Right forelimb (tissue), 1 donor: ENCODE results near the gene FHAD1.

Experiments
- DNase-seq: peaks from one replicate; pipeline ENCODE4 v3.0.0-alpha.2; 2018

The FHAD1 gene

DNA sequence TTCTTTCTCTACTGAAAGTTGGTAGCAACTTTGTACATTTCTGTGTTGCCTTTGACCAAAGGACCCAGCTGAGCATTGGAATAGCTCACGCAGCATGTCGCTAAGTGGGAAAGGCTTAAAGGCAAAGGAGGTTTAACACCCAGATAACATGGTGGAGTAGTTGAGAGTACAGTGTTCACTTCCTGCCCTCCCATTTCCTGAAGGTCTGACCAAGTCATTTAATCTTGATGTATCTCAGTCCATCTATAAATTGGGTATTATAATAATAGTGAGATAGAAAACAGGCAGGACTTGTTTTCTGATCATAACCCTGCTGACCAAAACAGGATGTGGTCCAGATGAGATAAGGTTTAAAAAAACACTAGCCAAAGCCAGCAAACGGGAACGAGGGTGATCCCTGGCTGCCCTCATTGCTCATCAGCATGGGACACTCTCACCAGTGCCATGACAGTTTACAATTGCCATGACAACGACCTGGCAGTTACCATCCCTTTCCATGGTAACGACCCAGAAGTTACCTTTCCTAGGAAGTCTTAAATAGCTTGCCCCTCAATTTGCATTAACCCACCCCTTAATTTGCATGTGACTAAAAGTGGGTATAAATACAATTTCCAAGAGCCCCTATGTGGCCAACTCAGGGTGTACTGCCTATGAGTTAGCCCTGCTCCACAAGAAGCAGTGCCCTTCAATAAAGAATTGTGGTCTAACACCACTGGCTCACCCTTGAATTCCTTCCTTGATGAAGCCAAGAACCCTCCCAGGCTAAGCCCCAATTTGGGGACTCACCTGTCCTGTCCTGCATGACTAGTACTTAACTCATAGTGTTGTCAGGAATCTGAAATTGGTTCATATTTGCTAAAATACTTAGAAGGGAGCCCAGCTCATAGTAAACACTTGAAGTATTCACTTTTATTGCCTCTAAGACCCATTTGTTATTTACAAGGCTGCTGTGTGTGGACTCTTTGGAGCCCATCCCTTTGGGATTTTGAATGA lies 28.4 kb upstream of the FHAD1 start:
- no peak for DNase-seq

DNA sequence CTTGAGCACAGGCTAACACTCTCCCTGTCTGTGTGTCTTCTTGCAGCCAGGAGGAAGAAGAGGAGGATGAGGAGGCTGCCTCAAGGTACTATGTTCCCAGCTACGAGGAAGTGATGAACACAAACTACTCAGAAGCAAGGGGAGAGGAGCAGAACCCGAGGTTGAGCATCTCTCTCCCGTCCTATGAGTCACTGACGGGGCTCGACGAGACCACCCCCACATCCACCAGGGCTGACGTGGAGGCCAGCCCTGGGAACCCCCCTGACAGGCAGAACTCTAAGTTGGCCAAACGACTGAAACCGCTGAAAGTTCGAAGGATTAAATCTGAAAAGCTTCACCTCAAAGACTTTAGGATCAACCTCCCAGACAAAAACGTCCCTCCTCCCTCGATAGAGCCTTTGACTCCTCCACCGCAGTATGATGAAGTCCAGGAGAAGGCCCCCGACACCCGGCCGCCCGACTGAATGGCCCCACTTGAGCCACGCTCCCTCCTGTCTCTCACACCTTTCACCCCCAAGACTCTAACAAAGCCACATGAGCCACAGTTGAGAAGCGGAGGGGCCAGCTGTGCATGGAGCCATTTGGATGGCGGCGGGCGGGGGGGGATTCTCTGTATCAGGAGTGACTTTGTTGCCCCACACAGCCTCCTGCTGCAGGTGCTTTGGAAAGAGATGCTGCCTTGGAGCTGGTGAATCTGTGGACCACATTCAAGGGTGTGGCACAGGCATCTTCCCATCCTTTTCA lies 27.6 kb upstream of the FHAD1 start:
- no peak for DNase-seq

DNA sequence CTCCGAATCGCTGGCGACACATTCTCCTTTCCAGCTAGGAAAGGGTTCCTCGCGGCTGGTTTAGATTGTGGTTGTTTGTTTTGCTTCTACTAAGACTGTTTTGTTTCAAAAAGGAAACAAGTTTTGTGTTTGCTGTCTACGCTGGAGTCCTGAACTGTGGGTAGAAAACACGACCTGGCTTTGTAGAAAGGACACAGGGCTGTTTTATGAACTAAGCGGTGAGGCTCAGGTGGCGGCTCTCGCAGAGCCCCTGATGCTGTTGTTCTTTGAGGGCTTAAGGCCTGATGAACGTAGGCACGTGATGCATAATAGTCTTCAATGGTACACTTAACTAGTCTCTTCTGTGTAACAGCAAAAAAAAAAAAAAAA lies 27.0 kb upstream of the FHAD1 start:
- no peak for DNase-seq

DNA sequence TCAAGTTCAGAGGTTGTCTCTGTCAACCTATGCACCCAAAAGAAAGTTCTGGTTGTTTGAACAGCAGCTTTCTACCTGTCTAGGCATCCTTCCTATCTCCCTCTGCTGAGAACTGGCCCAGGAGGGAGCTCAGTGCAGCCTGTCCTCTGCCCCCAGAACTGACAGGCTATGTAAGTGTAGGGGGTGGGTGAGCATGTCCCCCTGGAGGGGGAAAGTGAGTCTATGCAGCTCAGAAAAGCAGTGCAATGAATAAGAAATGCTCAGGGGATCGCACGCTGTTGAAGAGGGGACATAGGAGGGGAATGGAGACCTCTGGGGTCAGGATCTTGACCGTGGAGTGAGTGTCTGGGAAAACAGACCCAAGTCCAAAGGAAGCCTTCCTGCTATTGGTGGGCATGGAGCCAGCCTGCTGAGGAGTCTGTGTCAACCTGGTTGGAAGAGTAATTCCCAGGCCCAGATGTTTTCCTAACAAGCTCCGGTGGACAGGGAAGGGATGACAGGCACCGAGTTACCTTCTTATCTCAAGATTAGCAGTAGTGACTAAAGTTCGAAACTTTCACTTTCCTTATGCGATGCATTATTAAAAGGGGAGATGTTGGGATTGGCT lies 26.1 kb upstream of the FHAD1 start:
- DNase-seq, result no peak

DNA sequence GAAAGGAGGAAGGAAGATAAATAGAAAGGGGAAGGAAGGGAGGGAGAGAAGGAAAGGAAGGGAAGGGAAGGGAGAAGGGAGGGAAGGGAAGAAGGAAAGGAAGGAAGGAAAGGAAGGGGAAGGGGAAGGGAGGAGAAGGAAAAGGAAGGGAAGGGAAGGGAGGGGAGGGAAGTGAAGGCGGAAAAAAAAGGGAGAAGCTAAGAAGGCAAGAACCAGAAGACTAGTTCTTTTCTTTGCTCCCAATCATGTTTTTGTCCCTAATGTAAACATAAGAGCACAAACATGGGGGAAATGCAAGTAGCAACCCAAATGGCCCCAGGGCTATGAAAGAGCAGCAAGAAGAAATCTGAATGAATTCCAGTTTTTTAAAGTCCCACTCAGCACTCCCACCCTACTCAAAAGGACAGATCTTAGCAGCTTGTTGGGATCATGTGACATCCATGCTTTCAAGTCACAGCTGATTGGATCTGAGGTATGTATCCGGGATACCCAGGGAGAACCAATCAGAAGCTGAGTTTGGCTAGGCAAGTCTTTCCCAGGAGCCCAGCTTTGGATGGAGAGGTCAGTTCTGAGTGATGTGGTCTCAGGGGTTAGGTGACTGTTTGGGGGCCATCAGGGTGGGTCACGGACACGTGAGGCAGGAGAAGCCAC lies 24.2 kb upstream of the FHAD1 start:
- no peak for DNase-seq

DNA sequence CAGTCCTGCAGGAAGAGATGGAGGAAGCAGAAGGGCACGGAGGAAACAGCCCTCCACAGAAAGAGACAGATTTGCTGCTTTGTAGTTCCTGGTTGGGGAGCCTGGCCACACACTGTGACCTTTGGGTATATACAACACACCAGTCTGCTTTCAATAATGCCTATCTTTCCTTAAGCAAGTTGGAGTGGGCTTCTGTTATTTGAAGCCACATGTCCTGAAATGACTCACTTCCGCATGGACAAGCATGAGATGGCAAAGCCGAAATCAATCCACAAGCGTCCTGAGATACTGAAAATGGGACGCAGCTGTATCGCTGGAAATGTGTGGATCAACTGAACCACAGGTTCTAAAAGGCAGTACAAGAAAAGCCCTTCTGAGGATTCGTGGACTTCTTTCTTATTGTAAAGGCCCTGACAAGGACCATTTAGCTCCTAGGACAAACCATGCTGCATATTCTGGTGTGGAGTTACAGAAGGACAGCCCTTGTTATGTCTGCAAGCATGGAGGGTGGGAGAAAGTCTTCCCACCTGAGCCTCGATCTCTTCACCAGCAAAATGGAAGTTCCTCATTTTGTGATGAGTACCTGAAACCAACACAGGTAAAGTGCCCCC lies 22.7 kb upstream of the FHAD1 start:
- DNase-seq, result no peak

DNA sequence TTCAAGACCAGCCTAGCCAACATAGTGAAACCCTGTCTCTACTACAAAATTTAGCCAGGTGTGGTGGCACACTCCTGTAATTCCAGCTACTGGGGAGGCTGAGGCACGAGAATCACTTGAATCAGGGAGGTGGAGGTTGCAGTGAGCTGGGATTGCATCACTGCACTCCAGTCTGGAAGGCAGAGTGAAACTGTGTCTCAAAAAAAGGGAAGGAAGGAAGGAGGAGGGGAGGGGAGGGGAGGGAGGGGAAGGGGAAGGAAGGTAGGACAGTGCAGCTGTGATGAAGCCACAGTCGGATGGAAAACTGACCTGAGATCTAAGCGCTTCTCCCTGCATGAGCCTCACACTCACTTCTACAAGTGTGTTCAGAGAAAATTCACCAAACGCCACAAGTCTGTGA lies 22.0 kb upstream of the FHAD1 start:
- DNase-seq, result no peak

DNA sequence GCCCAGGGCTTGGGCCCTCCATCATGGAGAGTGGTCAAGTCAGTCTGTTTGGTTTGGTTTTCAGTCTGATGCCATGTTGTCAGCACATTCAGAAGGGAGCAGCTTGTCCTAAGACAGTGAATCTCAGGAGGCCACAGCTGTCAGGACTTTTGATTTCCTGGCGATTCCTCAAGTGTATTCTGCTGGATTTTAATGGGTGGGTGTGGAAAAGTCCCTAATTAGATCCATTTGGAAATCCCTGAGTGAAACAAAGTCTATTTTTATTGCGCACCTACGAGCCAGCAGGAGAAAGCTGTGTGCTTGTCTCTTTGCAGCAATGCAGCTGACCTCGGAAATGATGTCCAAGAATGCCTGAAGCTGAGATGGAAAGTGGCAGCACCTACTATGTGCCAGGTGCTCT lies 21.6 kb upstream of the FHAD1 start:
- DNase-seq, result no peak

DNA sequence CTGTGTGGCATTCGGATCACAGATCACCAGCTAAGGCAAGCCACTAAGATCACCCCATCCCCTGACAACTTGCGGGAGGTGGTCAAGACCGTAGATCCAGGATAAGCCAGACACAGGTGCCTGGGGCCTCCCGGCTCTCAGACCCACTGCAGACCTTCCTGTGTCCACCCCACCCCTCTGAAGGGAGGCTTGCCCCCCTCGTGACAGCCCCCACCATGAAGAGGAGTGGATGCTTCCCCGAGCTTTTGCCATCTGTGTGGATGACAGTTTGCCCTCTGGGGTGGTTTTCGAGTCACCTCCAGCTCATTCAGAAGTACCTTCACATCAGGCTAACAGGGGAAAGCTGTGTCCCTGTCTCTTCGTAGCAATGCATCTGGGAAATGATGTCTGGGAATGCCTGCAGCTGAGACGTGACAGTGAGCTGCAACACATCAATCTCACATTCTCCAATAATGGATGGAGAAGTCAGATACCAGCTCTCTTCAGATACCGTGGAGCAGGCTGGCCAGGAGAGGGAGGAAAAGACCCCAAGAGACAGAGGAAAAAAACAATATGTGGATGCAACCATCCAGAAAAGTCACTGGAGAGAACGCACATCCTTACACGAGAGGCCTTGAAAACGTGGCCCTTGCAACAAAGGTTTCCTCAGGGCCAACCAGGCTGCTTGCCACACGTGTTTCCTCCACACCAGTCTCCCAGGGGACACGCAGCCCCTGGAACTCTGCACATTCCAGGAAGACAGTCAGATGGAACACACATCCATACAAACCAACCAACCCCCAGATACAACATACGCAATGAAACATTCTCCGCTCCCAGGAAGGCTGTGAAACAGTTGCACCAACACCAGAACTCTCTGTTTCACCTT lies 20.4 kb upstream of the FHAD1 start:
- no peak for DNase-seq

DNA sequence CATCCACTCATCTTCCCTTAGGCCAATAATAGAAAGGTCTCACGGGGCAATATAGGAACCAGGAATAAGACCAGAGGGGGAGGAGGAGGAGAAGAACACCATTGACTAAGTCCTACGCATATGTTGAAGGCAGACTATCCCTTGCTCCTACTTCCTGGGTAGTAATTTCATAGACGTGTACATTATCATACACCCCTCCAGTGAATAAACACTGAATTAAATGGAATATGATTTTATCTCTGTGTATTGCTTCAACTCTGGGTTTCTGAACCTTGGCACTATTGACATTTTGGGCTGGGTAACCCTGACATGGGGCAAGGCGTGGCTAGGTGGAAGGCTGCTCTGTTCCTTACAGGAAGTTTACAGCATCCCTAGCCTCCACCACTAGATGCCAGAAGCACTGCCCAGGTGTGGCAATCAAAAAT lies 17.3 kb upstream of the FHAD1 start:
- DNase-seq, result no peak

DNA sequence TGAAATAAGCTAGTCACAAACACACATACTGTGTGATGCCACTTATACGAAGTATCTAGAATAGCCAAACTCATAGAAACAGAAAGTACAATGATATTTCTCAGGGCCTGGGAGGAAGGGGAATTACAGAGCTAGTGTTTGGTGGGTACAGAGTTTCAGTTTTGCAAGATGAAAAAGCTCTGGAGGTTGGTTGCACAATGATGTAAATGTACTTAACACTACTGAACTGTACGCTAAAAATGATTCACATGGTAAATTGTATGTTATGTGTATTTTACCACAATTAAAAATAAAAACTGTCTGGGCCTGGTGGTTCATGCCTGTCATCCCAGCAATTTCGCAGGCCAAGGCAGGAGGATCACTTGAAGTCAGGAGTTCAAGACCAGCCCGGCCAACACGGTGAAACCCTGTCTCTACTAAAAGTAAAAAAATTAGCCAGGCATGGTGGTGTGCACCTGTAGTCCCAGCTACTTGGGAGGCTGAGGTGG lies 15.3 kb upstream of the FHAD1 start:
- DNase-seq, result no peak

DNA sequence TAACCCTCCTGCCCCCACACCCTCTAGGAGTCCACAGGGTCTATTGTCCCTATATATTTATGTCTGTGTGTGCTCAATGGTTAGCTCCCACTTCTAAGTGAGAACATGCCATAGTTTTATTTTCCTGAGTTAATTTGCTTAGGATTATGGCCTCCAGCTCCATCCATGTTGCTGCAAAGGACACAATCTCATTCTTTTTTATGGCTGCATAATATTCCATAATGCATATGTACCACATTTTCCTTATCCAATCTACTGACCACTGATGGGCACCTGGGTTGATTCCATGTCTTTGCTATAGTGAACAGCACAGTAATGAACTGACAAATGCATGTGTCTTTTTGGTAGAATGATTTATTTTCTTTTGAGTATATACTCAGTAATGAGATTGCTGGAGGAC lies 13.3 kb upstream of the FHAD1 start:
- DNase-seq, result no peak

DNA sequence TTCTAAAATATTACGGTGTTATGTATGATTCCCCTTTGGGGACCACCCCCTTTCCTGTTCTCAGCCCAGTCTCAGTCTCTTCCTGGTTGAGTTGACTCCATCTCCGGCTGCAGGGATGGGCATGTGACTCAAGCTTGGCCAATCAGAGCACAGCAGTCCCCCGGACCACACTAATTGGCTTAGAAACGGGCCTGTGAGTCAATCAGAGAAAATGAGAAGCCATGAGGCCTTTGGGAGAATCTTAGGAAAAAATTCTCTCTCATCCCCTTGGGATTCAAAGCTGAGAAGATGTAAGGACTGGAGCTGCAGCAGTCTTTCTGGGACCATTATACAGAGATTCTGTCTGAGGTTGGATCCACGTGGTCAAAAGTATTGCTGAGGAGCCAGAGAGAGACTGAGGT lies 10.7 kb upstream of the FHAD1 start:
- no peak for DNase-seq

DNA sequence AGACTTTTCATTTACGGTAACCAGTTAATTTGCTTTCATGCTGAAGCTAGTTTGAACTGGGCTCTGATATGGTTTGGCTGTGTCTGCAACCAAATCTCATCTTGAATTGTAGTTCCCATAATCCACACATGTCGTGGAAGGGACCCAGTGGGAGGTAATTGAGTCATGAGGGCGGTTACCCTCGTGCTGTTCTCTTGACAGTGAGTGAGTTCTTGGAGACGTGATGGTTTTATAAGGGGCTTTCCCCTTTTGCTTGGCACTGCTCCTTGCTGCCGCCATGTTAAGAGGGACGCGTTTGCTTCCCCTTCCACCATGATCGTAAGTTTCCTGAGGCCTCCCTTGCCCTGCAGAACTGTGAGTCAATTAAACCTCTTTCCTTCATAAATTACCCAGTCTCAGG lies 10.3 kb upstream of the FHAD1 start:
- DNase-seq, result no peak

DNA sequence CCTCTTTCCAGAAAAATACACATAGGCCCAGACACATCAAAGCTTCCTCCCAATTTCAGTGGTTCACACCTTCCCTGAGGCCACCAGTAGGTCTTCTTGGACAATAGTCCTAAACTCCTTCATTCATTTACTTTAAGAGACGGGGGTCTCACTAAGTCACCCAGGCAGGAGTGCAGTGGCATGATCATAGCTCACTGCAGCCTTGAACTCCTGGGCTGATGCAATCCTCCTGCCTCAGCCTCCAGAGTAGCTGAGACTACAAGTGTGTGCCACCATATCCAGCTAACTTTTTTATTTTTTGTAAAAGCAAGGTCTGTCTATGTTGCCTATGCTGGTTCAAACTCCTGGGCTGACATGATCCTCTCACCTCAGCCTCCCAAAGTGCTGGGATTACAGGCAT lies 8.2 kb upstream of the FHAD1 start:
- no peak for DNase-seq

DNA sequence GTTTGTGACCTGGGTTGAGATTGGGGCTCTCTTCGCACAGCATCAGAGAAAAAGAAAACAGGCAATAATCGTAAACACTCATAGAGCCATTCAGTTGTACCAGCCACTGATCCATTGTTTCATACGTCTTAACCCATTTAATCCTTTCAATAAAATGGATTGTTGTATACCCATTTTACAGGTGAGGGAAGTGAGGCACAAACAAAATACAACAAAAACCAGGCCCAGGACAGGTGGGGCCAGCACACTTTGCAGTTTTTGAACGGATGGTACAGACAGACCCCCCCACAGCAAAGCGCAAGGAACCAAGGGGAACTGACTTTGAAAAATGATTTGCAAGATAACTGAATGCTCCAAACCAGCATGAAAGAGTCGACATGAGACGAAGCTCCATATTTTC lies 4.3 kb upstream of the FHAD1 start:
- DNase-seq, result no peak

DNA sequence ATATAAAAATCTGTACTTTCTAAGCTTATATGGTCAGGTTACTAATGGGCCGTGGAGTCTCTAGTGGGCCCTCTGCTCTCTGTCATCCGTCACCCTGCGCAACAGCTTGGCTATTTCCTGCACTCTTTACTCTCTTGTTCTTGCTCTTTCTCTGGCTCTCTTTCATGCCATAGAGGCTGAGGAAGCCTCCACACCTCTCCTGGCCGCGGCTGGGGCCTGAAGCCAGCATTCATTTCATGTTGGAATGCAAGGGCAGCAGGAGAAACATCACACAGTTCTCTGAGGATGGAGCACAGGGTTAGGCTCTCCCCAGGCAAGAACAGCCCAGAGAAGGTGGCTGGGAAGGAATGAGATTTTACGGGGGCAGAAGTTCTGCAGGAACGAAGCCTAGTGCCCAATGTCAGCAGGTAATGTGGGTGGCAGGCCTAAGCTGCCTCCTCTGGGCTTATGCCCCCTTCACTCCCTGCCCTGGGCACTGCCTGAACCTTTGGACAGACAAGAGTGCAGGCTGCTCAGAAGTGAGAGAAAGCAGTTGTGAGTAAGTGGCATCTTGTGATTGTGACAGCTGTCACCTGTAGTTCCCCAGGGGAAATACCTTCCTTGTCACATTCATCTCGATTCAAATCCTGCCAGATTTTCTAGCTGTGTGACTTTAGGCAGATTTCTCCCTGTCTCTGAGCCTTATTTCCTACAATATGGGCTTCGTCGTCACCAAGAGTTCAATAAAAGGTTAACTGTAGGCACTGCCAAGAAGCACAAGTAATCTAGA lies 3.6 kb upstream of the FHAD1 start:
- no peak for DNase-seq

DNA sequence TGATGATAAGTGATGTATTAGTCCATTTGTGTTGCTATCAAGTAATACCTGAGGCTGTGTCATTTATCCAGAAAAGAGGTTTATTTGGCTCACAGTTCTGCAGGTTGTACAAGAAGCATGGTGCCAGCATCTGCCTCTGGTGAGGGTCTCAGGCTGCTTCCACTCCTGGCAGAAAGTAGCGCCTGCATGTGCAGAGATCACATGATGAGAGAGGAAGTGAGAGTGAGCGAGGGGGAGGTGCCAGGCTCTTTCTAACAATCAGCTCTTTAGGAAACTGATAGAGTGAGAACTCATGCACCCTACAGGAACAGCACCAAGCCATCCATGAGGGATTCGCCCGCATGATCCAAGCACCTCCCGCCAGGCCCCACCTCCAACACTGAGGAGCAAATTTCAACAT lies 2.2 kb upstream of the FHAD1 start:
- no peak for DNase-seq

DNA sequence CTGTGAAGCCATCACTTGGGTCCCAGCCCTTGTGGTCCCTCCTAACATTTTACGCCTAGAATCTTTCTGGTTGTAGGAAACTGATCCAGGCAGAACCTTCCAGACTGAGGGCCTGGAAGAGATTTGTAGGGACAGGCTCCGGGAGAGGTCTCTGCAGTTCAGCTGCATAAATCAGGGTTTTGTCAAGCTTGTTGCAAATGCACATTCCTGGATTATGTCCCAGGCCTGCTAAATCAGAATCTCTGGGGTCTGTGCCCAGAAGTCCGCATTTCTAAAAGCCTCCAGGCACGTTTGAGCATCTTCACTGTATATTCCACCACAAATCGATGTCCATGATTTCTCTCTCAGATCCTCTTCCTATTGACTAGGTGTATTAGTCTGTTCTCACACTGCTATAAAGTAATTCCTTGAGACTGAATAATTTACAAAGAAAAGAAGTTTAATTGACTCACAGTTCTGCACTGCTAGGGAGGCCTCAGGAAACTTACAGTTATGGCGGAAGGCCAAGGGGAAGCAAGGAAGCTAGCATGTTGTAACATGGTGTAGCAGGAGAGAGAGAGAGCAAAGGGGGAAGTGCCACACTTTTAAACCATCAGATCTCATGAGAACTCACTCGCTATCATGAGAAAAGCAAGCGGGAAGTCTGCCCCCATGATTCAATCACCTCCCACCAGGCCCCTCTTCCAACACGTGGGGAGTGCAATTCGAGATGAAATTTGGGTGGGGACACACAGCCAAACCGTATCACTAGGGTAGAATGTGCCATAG lies 1.2 kb upstream of the FHAD1 start:
- DNase-seq, result no peak

DNA sequence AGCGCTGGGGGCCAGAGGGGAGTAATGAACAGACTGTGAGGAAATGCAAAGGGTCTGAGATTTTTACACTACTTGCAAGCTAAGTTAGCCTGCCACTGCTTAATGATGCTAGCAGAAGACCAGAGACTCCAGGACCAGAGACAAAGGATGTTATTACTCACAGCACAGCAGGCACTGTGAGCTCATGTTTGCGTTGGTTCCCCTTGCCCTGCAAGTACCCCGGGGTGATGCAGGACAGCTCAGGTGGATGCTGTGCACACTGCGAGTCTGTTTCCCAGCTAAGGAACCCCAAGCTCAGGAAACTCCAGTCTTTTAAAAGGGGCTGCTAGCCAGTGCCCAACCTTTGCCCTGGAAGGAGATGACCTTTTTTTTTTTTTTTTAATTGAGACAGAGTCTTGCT lies 1.2 kb downstream of the FHAD1 start:
- DNase-seq, result no peak
